Raji (cell line): ENCODE results near the gene CD82.

Experiments used
- POLR2A ChIP-seq: IDR thresholded peaks from 2 replicates; pipeline ENCODE4 v1.6.1; 2011; ENCODE audit warnings: low read depth, low read length, control low read depth; ENCODE audit not compliant: insufficient read depth

The CD82 gene

GRCh38 chr11:44630511-44631210 is 65.2 kb downstream of the CD82 start:
- no peak for TF ChIP-seq POLR2A

GRCh38 chr11:44631831-44632230 is 66.4 kb downstream of the CD82 start:
- TF ChIP-seq POLR2A, result no peak

GRCh38 chr11:44632466-44633123 is 67.1 kb downstream of the CD82 start:
- no peak for TF ChIP-seq POLR2A

GRCh38 chr11:44633641-44634040 is 68.2 kb downstream of the CD82 start:
- no peak for TF ChIP-seq POLR2A

GRCh38 chr11:44634401-44635281 is 69.2 kb downstream of the CD82 start:
- TF ChIP-seq POLR2A, result no peak

GRCh38 chr11:44637487-44637886 is 72.0 kb downstream of the CD82 start:
- no peak for TF ChIP-seq POLR2A

- TF ChIP-seq POLR2A, result no peak
Observed at GRCh38 chr11:44638032-44638431, 72.6 kb downstream of the CD82 start.

GRCh38 chr11:44643217-44643616 is 77.8 kb downstream of the CD82 start:
- TF ChIP-seq POLR2A, result no peak

- no peak for TF ChIP-seq POLR2A
Observed at GRCh38 chr11:44645827-44646226, 80.4 kb downstream of the CD82 start.

- TF ChIP-seq POLR2A, result no peak
Observed at GRCh38 chr11:44648109-44648508, 82.6 kb downstream of the CD82 start.

- TF ChIP-seq POLR2A, result no peak
Observed at GRCh38 chr11:44651535-44652155, 86.2 kb downstream of the CD82 start.

- TF ChIP-seq POLR2A, result no peak
Observed at GRCh38 chr11:44652901-44653644, 87.6 kb downstream of the CD82 start.

GRCh38 chr11:44654057-44654456 is 88.6 kb downstream of the CD82 start:
- no peak for TF ChIP-seq POLR2A

- no peak for TF ChIP-seq POLR2A
Observed at GRCh38 chr11:44654596-44654995, 89.1 kb downstream of the CD82 start.
